NCI-H82 treated with DMSO at 0.1 percent for 48 hours (cell line): ENCODE data around the gene PLXNA4.
A peak's percentile ranks its signal among the peaks of the same experiment; 100 is the strongest.

Experiments used
- DNase-seq: peaks from one replicate; lab custom pipeline; 2025; ENCODE audit not compliant: unreplicated experiment; lab: John Stamatoyannopoulos, UW

The PLXNA4 gene

DNA sequence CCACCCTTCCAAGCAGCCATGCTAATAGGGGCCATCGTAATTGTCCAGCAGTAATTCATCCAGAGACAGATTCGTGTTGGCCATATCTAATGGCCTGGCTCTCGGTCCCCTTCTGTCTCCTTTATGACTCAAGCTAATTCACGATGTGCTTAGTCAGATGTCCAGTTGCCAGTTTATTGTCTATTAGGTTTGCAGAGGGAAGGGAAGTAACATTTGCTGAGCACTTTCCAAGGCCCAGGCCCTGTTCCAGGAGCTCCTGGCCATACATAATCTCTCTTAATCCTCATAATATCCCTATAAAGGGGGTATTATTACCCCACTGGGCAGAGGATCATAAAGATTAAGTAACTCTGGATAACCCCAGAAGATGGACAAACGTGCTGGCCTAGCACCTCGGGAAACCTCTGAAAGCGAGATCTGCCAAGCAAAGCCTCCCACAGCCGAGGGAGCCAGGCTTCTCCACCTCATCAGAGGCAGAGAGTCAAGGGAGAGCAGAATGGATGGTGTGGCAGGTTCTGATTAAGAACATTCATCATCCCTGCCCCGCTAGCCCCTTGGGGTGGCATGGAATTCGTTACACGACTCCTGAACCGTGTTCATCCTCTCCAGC lies 153.7 kb downstream of the PLXNA4 start:
- DNase-seq: peak; percentile 11

DNA sequence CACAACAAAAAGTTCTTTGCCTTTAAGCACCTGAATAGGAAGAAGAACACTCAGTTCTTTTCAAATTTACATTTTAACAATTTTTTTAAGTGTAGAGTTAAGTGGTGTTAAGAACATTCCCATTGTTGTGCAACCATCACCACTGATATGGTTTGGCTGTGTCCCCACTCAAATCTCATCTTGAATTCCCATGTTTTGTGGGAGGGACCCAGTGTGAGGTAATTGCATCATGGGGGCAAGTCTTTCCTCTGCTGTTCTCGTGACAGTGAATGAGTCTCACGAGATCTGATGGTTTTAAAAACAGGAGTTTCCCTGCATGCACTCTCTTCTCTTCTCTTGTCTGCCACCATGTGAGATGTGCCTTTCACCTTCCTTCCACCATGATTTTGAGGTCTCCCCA lies 155.7 kb downstream of the PLXNA4 start:
- no peak for DNase-seq

DNA sequence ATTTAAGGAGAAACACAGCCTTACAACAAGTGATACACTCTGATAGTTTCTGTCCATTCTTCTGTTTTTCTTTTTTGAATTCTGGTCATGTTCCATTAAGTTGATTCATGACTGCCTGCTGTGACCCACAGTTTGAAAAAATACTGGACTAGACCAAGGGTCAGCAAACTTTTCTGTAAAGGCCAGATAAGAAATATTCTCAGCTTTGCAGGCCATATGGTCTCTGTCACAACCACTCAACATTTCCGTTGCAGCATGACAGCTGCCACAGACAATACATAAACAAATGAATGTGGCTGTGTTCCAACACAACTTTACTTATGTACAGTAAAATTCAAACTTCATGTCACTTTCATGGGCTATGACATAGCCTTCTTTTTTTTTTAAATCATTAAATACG lies 156.7 kb downstream of the PLXNA4 start:
- no peak for DNase-seq

DNA sequence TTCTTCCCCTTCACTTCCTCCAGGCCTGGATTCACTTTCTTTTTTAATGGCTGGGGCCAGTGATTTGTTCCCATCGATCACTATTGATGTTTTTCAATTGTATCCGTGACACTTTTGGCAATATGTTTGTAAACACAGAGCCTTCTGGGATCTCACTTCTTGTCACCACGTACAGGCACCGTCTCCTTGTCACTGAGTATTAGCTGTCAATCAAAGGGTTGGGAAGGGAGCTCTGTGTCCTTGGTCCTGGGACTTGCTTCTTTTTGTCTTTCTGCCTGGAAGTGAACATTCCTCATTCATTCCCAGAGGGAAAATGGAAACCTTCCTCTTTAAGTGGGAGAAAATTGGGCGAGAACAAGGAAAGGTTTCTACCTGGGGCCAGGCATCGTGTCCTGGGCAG lies 157.4 kb downstream of the PLXNA4 start:
- no peak for DNase-seq

DNA sequence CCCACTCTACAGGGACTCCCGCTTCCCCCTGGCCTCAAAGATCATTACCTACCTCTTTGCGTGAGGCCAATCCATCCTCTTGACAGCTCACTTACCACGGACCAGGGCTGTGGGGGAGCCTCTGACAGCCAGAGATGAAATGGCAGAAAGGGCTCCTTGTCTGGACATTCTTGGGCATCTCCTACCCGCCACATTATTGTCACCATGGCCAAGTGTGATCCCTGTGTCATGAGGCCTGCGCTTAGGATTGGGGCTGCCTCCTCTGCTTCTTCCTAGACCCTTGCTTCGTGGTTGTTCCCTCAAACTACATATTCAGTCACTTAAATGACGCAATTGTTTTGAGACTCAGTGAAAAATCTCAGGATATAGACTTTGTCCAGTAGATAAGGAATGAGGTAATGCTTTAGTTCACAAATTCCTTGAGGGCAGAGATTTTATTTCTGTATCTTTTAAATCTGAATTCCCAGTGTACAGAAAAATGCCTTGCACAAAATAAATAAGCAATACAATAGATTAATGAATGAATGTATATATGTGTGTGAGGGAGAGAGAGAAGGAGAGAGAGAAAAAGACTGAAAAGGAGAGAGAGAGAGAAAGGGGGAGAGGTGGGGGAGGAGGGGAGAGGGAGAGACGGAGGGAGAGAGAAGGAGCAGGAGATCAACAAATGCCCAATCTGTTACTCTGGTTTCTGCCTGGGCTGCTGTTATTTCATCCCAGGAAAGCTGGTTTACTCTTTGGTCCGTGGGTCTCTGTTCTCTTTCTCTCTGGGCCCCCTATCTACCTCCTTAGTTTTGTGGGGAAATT lies 159.0 kb downstream of the PLXNA4 start:
- DNase-seq: no peak

DNA sequence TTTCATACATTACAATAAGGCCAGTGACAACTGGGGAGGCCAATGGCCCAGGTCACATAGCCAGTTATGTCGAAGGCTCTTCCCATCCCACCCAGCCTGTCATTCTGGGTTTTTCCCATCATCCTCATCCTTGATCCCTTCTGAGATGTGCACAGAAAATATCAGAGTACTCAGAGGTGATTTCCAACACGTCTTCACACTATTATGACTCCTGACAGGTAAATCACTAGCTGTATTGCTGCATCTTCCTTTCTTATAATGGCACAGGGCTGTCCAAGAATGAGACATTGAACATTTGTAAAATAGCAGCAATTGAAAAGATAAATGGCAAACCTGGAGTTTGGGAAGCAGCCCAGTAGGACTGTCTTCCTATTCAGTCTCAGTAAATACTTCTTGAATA lies 159.9 kb downstream of the PLXNA4 start:
- DNase-seq: no peak

DNA sequence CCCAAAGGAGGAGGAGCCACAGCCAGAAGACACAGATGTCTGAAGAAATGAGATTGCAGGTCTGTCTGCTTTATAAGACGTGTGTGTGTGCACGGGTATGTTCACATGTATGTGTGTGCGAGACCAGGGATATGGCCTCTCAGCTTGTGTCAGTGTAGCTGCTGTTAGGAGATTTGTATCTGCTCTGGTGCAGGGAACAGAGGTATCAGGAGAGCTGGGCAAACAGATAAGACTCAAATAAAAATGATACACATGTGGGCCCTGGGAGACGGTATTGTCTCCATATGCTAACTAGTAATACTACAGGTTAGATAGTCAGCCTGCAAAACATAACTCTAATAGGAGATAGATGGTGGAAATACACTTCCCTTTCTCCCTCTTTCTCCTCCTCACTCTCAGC lies 161.0 kb downstream of the PLXNA4 start:
- DNase-seq: no peak

DNA sequence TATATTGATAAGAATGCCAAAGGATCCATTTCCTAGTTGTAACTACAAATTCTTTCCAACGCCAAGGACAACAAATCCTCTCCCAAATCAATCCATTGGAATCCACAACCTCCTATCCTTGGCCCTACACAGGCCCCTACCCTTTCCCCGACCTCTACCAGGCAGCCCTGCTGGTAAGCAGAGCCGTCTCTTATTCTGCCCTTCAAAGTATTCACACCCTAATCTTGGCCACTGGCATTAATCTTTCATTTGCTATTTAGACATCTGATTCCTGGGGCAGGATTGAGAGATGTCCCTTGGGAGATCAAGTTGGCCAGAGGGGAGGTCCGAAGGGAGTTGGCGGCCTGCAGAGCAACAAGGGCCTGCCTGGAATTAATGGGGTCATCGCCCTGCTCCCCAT lies 161.4 kb downstream of the PLXNA4 start:
- no peak for DNase-seq

DNA sequence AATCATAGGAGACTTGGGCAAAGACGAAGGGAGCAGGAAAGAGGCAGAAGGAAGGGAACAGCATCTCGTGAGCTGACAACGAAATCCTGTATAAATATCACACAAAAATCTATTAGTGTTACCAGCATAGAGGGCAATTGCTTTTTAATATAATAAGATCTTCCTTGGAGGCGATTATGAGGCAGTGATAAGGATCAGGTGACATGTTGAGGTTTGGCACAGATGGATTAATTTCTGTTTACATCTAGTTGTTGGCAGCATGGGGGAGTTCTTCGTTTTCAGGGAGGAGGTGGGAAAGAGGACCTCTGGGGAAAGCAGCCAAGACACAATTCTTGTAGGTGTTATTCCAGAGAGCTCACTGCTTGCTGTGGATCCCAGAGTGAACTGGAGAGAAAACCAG lies 163.8 kb downstream of the PLXNA4 start:
- peak; percentile 7 for DNase-seq

DNA sequence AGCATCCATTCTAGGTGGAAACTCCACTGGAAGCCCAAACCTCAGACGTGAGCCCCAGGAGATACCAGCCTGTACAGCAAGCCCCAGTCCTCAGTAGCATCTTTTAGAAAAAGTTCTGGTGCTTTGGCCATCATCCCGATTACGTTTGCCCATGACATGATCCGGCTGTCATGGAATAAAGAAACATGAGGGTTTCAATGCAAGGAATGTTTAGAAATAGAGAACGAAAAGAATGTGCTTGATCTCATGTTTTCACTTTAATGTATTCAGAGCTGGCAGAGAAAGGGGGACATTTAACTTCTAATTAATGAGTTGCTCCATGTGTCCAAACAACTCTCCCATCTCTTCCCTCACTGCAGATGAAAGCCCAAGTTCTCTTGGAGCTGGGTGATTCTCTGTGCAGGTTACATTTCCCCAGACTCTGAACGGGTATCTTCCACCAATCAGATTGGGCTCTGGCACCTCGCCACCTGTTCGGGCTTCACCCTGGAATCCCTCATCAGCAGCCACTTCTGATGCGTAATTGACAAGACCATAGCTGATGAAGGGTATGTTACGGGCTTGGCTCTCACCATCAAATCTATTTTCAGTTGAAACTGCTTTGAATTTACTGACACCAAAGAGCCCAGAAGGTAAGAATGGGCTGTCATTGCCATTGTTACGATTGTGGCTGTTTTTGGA lies 165.3 kb downstream of the PLXNA4 start:
- no peak for DNase-seq

DNA sequence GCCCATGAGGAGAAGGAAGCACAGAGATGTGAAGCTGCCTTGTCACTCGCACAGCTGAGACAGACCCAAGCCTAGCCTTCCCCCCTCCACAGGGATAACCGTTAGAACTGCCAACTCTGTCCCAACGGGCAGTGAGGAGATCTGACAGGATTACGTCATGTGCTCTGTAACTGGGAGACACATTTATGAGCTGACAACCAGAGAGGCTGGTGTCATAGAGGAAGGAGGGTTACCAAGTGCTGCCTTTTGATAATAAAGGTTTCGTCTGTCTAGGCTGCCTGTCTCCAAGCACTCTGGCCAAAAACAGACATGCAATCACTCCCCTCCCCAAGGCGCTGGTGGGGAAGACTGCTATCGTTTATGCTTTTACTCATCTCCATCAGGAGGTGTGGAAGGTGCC lies 165.9 kb downstream of the PLXNA4 start:
- no peak for DNase-seq

DNA sequence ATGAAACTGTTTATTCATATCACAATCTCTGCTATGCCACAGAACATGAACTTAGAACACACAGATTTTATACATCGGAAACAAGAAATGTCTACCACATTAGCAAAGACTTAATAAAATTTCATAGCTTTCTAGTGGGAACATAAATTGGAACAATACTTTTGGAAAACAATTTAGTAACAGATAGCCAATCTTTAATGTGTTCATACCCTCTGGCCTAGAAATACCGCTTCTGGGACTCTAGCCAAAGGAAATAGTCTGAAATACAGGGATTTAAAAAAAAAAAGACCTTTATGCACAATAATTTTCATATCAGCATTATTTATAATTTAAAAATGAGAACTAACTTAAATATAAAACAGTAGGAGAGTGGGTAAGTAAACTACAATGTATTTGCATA lies 168.5 kb downstream of the PLXNA4 start:
- no peak for DNase-seq

DNA sequence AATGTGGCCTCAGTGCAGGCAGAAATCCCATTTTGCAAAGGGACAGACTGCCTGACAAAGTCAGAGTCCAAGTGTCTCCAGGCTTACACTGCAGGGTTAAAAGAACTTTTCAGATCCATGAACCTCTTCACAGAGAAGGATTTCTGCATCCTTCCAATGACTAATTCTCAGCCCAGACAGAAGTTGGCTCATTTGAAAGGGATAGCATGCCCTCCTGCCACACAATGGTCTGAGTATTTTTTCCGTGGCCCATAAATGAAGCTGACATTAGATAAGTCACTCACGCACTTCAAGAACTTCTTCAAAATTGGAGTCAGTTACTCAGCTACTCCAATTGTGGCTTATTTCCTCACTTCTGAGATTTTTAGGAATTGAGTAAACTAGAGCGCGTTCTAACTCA lies 170.2 kb downstream of the PLXNA4 start:
- no peak for DNase-seq

DNA sequence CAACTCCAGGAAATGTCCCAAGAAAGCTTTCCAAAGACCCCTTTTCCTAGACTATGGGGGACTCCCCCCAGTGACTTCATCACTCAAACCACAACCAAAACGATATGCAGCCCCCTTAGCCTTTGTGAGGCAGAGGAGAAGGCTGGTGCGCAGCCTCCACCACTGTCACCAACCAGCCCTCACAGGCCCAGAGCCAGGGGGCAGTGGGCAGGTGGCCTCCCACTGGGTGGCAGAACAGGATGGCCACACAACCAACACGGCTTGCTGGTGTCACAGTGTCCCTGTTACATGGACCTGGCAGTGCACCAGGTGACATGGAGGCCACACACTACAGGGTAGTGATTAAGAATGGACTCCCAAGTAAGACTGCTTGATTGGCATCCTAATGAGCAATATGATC lies 172.0 kb downstream of the PLXNA4 start:
- DNase-seq: no peak

DNA sequence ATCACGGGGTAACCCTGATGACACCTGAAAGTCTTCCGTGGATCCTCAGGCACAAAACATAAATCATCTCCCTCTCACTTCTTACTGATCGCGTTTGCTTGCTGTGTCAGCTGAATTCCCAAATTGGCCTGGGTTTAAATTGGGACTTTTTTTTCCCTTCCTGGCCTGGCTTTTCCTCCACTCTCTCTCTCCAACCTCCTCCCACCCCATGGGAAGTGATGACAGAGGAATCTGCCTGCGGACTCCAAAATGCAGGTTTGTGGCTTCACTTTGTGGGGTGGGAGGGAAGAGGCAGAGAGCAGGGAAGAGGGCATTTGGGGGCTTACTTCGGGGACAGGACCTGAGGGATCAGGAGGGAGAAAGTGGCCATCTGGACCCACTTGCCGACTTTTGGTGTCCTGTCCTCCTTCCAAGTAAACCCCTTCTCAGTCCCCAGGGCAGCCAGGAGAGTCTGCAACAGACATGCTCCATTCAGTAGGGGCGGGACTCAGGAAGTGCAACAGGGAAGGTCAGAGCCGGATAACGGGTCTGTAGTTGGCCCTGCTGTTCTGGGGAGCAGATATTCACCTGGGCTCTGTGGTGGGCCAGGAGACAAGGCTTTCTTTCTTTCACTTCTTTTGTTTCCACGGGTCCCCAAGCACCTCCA lies 172.7 kb downstream of the PLXNA4 start:
- DNase-seq: no peak

DNA sequence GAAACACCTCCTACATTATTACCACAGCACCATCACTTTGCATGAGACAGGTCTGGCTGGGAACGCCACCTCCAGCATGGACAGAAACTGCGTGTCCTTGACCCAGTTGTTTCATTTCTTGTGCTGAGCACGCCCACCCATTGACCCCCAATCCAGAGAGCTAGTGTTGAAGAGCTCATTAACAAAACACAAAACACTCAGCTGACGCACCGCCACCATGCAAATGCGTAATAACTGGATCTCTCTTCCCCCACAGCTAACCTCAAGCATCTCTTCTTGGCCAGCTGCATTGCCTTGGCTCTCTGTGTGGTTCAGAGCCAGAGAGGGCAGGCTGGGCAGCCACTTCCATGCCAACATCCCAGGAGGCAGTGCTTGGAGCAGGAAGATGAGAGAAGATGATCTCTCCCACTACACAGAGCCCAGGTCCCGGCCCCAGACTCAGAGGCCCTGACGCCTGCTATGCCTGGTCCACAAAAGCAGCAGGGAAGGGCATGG lies 173.5 kb downstream of the PLXNA4 start:
- no peak for DNase-seq

DNA sequence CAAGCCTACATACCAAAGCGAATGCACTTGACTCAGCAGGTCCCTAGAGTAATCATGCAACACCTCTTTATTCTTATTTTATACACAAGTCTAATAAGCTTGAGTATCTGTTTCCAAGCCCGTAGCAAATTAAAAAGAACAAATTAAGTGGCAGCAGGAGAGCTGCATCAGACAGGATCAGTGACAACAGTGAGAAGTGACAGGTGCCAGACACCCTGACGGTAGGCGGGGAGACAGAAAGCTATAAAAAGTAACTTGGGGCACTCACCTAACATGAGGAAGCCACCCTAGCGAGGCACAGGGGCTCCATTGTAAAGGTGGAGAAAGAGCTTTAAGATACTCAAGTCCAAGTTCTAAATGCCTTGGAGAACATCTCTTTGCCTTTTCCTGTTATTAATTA lies 174.2 kb downstream of the PLXNA4 start:
- no peak for DNase-seq

DNA sequence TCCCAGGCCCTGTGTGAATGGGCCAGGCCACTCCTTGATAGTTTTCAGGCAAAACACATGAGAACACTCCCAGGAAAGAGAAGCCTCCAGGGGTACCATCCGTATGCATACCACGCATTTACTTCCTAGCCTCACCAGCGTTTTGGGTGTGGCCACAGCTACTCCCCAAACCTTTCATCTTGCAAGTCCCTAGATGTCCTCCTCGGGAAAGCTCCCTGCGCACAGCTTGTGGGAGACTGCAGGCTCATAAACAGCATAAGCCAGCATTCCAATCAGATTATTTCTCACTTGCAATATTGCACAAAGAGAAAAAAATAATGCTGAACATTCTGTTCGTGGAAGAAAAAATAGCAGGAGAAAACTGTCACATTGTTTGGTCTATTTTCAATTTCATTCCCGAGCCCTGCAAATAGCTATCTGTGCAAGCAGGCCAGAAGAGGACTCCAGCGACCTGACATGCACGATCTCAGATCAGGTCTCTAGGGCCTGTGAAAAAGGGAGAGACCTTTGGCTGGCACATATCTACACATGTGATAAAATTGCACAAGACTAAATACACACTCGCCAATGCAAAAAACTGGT lies 175.6 kb downstream of the PLXNA4 start:
- DNase-seq: no peak

DNA sequence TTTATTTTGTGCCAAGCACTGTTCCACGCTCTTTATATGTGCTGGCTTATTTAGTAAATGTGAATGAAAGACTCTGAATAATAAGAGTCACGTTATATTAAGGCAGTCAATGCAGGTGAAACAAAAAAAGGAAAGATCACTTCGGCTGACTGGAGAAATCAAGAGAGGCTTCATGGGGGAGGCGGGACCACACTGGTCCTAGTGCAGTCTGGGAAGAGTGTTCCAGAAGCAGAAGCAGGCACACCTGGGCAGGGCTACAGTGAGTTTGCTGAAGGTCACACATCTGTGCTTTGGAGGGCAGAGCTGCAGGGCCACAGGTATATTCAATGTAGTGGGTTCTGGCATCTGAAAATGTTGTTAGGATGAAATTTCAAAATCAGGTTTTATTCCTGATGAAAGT lies 176.9 kb downstream of the PLXNA4 start:
- no peak for DNase-seq

DNA sequence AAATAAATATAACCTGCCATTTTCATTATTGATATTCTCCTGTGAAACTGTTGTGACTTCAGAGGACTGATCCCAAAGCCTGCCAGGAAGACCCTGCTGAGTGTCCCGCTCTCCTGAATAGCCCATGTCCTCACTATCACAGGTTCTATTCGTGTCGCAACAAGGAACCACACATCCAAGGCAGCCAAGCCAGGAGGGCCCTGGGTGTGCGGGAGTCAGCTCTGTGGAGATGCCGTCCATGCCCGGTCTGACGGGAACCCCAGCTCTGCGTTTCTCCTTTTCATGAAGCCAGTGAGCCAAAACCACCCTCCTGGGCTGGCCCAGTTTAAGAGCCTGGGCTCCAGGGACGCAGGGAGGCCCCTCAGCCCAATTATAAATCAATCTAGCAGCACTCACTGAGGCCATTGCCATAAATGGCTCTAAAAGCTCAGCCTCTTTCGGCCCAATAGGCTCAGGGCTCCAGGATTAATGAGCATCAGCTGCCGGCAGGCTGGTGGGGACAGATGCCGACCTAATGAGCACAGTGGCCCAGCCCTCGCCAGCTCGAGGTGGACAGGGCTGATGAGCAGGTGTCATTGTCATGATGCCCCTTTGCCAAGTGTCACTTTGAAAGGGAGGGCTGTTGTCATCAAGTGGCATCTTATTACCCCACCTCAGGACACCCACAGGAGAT lies 177.9 kb downstream of the PLXNA4 start:
- peak; percentile 66 for DNase-seq

DNA sequence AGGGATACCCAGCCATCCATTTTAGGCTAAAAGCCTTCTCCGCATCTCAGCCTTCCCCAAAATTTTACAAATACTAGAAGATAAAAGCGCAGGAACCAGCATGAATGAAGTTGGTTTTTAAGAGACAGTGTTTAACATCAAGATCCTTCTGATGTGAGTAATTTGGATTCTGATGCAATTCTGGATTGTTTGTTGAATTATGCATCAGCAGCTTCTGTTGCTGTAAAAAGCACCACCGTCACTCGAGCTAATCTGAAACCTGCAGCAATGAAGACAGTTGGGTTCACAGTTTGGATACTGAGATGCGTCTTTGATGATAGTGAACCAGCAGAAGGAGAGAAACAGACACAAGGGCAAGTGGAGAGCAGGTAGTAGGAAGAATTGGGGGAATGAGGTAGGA lies 179.2 kb downstream of the PLXNA4 start:
- DNase-seq: no peak
